GM13977 (cell line): ENCODE measurements around the gene FBXO11.

Experiments
- DNase-seq: peaks from one replicate; pipeline ENCODE4 v3.0.0; 2012; ENCODE audit warnings: low spot score
- CTCF ChIP-seq: IDR thresholded peaks from 2 replicates; pipeline ENCODE4 v1.5.1; 2012; ENCODE audit warnings: mild to moderate bottlenecking, control low read depth; ENCODE audit not compliant: insufficient read depth; ENCODE audit errors: extremely low read depth, missing control alignments
- in situ Hi-C: fragments of 300-500 bp; cut with MboI; formaldehyde crosslinking; loops from one replicate; pipeline ENCODE4 v1.12.0; 2022; ENCODE audit warnings: low sequenced_read_pairs, low pct_unique_long_range_greater_than_20kb, mixed read lengths, inconsistent platforms; ENCODE audit not compliant: unreplicated experiment

FBXO11 gene

GRCh38 chr2:47876912-47877311 is 29.4 kb downstream of the FBXO11 start:
- DNase-seq: no peak
- in situ Hi-C loops: no loop called here
- TF ChIP-seq CTCF: no peak

- no peak for DNase-seq
- no peak for TF ChIP-seq CTCF
- in situ Hi-C loops: loop anchor here (25.0 kb wide), 1 partner anchor 539 kb away; no protein-coding TSS in a partner anchor
These were observed 33.4 kb downstream of the FBXO11 start for GRCh38 chr2:47872941-47873340.

- in situ Hi-C loops: loop anchor here (25.0 kb wide), 1 partner anchor 541 kb away; no protein-coding TSS in a partner anchor
- TF ChIP-seq CTCF: no peak
- no peak for DNase-seq
These were observed 35.4 kb downstream of the FBXO11 start for GRCh38 chr2:47870641-47871540.

- DNase-seq: no peak
- in situ Hi-C loops: loop anchor here (25.0 kb wide), 1 partner anchor 542 kb away; no protein-coding TSS in a partner anchor
These were observed 36.3 kb downstream of the FBXO11 start for GRCh38 chr2:47869859-47870595.

GRCh38 chr2:47868611-47869352 is 37.5 kb downstream of the FBXO11 start:
- in situ Hi-C loops: loop anchor here (25.0 kb wide), 1 partner anchor 544 kb away; no protein-coding TSS in a partner anchor
- no peak for TF ChIP-seq CTCF
- no peak for DNase-seq

More at GRCh38 chr2:47869859-47870595, 36.3 kb downstream of the FBXO11 start:
- TF ChIP-seq CTCF: no peak

- in situ Hi-C loops: loop anchor here (25.0 kb wide), 1 partner anchor 545 kb away; no protein-coding TSS in a partner anchor
- DNase-seq: no peak
- no peak for TF ChIP-seq CTCF
These were observed 39.1 kb downstream of the FBXO11 start for GRCh38 chr2:47867205-47867604.
